Sigmoid colon (tissue), 4 donors: ENCODE results near the gene SEC11A.

Experiments
- CTCF ChIP-seq, 4 experiments: fragments of 450-650 bp in 3 of 4; fragments of 200-600 bp in 1 of 4; IDR thresholded peaks; one replicate each; pipeline ENCODE4 v1.5.1; 2016 to 2019; ENCODE audit warnings: antibody characterized with exemption in 4 of 4, mild to moderate bottlenecking in 3 of 4, moderate library complexity in 2 of 4
- POLR2A ChIP-seq, 2 donors: fragments of 450-650 bp; IDR thresholded peaks; one replicate each; pipeline ENCODE4 v1.6.1; 2016; ENCODE audit warnings: antibody characterized with exemption in 2 of 2, mild to moderate bottlenecking in 2 of 2, moderate library complexity in 2 of 2
- POLR2AphosphoS5 ChIP-seq, 4 donors: sonication (generic); formaldehyde crosslinking; IDR thresholded peaks; one replicate each; pipeline ENCODE4 v1.6.1; 2017; ENCODE audit warnings: antibody characterized with exemption in 4 of 4

GRCh38 chr15:84725001-84725491 is 9.1 kb upstream of the SEC11A start:
- no peak for TF ChIP-seq POLR2A (IDR thresholded peaks at IDR 0.05)
- no peak for TF ChIP-seq CTCF (IDR thresholded peaks at IDR 0.05)
- peak in 1 of 4 donors; percentile 17 for TF ChIP-seq POLR2AphosphoS5 (IDR thresholded peaks at IDR 0.05)
